ENCODE measurements around the gene CSK.

DNA sequence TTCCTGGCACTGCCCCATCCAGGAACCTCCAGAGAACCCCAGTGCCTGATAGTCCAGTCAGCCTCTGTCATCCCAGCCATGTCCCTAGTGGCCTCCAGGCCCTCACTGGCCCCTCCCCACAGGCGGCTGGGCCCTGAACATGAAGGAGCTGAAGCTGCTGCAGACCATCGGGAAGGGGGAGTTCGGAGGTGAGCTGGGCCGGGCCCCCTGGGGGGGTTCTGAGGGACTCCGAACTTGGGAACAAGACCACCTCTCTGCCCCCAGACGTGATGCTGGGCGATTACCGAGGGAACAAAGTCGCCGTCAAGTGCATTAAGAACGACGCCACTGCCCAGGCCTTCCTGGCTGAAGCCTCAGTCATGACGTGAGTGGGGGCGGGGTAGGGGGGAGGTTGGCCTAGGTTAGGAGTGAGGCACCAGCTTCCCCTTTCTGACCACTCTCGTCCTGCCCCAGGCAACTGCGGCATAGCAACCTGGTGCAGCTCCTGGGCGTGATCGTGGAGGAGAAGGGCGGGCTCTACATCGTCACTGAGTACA, 18.7 kb downstream of the CSK start:
- TF ChIP-seq, protein P1, sequence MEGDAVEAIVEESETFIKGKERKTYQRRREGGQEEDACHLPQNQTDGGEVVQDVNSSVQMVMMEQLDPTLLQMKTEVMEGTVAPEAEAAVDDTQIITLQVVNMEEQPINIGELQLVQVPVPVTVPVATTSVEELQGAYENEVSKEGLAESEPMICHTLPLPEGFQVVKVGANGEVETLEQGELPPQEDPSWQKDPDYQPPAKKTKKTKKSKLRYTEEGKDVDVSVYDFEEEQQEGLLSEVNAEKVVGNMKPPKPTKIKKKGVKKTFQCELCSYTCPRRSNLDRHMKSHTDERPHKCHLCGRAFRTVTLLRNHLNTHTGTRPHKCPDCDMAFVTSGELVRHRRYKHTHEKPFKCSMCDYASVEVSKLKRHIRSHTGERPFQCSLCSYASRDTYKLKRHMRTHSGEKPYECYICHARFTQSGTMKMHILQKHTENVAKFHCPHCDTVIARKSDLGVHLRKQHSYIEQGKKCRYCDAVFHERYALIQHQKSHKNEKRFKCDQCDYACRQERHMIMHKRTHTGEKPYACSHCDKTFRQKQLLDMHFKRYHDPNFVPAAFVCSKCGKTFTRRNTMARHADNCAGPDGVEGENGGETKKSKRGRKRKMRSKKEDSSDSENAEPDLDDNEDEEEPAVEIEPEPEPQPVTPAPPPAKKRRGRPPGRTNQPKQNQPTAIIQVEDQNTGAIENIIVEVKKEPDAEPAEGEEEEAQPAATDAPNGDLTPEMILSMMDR (IDR thresholded peaks at IDR 0.05) = no peak
- TF ChIP-seq POLR2A (IDR thresholded peaks at IDR 0.05) = no peak
